ENCODE measurements around the gene RAB36. TPM values are rescaled to one million over a fixed set of nuclear protein-coding genes. Genes with fewer than 3 reads are reported as not detected.

RAB36 gene
- total RNA-seq, 1 donor from 2014 or later, result 3.5 TPM

- H3K4me3 ChIP-seq (ENCODE audit: low read depth, low read length), result no peak overlapping the region
- DNase-seq (ENCODE audit: low read depth), result no peak
- no peak for TF ChIP-seq CTCF (conservative IDR thresholded peaks at IDR 0.05; ENCODE audit: low read depth, low read length)
These were observed 53.9 kb downstream of the RAB36 start for GRCh38 chr22:23199159-23199558.

- no peak for TF ChIP-seq CTCF (conservative IDR thresholded peaks at IDR 0.05; ENCODE audit: low read depth, low read length)
- H3K4me3 ChIP-seq (ENCODE audit: low read depth, low read length), result no peak overlapping the region
- DNase-seq (ENCODE audit: low read depth), result no peak
These were observed 55.6 kb downstream of the RAB36 start for GRCh38 chr22:23200898-23201297.

GRCh38 chr22:23202812-23203451 is 57.7 kb downstream of the RAB36 start:
- DNase-seq (ENCODE audit: low read depth), result no peak
- no peak for TF ChIP-seq CTCF (conservative IDR thresholded peaks at IDR 0.05; ENCODE audit: low read depth, low read length)

GRCh38 chr22:23203452-23204124 is 58.3 kb downstream of the RAB36 start:
- no peak overlapping the region for H3K4me3 ChIP-seq (ENCODE audit: low read depth, low read length)
- DNase-seq (ENCODE audit: low read depth), result no peak
- no peak for TF ChIP-seq CTCF (conservative IDR thresholded peaks at IDR 0.05; ENCODE audit: low read depth, low read length)

More at GRCh38 chr22:23202812-23203451, 57.7 kb downstream of the RAB36 start:
- H3K4me3 ChIP-seq (ENCODE audit: low read depth, low read length), result no peak overlapping the region

GRCh38 chr22:23204125-23204488 is 58.8 kb downstream of the RAB36 start:
- no peak for TF ChIP-seq CTCF (conservative IDR thresholded peaks at IDR 0.05; ENCODE audit: low read depth, low read length)
- DNase-seq (ENCODE audit: low read depth), result no peak

GRCh38 chr22:23204541-23205157 is 59.4 kb downstream of the RAB36 start:
- DNase-seq (ENCODE audit: low read depth), result no peak
- H3K4me3 ChIP-seq (ENCODE audit: low read depth, low read length), result no peak overlapping the region
- no peak for TF ChIP-seq CTCF (conservative IDR thresholded peaks at IDR 0.05; ENCODE audit: low read depth, low read length)

More at GRCh38 chr22:23204125-23204488, 58.8 kb downstream of the RAB36 start:
- no peak overlapping the region for H3K4me3 ChIP-seq (ENCODE audit: low read depth, low read length)

All from epithelial cell of proximal tubule (primary cell).